VCaP (cell line): ENCODE results near the gene TMEM214.

Experiments
- H3K27ac ChIP-seq: fragments of 450-650 bp; 2 replicates; pipeline ENCODE4 v1.5.1; 2017
- TF ChIP-seq, protein P1 (sequence below): fragments of 450-650 bp; conservative IDR thresholded peaks from 2 replicates; pipeline ENCODE4 v1.5.1; 2017; ENCODE audit warnings: mild to moderate bottlenecking, moderate library complexity

The TMEM214 gene

DNA sequence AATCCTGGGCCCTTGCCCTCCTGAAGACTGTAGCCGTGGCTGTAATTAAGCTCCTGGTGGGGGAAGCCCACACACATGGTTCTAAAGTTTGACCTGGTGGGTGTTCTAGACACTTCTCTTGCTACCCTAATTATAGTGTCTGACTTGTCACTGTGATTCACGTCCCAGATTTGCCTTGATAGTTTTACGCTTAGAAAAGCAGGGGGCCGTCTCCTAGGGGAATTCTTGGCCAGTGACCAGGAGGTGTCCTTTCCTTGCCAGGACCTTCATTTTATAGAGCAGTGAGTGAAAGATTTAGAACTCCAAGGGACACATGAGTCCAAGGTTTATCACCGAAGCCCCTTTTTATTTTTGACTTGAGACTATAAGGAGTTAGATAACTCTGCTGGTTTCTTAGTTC, 9.0 kb downstream of the TMEM214 start:
- peak overlapping the region; percentile 17; the same call in 1 of the 2 replicates for H3K27ac ChIP-seq
- TF ChIP-seq, protein P1, sequence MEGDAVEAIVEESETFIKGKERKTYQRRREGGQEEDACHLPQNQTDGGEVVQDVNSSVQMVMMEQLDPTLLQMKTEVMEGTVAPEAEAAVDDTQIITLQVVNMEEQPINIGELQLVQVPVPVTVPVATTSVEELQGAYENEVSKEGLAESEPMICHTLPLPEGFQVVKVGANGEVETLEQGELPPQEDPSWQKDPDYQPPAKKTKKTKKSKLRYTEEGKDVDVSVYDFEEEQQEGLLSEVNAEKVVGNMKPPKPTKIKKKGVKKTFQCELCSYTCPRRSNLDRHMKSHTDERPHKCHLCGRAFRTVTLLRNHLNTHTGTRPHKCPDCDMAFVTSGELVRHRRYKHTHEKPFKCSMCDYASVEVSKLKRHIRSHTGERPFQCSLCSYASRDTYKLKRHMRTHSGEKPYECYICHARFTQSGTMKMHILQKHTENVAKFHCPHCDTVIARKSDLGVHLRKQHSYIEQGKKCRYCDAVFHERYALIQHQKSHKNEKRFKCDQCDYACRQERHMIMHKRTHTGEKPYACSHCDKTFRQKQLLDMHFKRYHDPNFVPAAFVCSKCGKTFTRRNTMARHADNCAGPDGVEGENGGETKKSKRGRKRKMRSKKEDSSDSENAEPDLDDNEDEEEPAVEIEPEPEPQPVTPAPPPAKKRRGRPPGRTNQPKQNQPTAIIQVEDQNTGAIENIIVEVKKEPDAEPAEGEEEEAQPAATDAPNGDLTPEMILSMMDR, result no peak

DNA sequence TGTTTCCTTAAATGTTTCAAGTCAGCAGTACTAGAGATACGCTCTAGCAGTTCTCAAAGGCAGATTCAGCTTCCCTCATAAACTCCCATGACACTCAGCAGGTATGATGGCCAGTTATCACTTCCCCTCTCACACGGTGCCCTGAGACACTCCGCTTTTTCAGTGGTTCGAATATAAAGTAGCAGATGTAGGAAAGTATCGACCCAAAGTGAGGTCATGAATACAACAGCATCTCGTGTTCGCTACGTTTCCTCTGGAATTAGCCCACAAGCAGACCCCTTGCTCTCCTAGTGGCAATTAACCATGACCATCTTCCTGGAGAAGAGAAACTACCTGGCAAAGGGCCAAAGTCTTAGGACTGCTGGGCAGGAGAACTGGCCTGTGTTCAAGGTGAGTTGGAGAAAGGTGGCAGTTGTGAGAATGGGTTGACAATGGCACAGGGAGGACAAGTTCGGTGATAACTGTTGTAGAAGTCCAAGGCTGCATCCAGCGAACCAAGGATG, 9.4 kb downstream of the TMEM214 start:
- peak overlapping the region; percentile 17; the same call in 1 of the 2 replicates for H3K27ac ChIP-seq
- TF ChIP-seq, protein P1, result no peak

DNA sequence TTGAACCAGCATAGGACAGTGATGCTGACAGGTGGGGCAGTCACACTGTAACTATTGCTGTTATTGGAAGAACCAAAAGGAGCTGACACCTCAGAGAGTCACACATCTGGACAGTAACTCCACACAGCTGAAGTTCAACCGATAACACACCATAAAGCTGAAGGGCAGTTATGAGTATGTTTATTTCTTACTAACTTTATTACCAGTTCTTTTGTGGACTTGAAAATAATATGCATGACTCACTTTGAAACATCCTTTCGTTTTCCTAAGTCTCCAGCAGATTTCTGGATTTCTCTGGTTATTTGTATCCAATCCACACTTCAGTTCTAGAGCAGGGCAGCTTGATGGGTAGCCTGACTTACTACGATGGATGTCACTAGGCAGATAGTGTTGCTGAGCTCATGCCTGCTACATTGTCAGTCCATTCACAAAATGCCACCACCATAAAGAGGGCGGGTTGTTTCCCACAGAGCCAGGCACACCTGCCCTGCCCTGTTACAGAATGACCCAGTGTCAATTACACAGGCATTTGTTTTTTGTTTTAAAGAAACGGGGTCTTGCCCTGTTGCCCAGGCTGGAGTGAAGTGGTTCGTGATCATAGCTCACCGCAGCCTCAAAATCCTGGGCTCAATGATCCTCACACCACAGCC, 10.3 kb downstream of the TMEM214 start:
- TF ChIP-seq, protein P1, result no peak
- H3K27ac ChIP-seq, result no peak overlapping the region

DNA sequence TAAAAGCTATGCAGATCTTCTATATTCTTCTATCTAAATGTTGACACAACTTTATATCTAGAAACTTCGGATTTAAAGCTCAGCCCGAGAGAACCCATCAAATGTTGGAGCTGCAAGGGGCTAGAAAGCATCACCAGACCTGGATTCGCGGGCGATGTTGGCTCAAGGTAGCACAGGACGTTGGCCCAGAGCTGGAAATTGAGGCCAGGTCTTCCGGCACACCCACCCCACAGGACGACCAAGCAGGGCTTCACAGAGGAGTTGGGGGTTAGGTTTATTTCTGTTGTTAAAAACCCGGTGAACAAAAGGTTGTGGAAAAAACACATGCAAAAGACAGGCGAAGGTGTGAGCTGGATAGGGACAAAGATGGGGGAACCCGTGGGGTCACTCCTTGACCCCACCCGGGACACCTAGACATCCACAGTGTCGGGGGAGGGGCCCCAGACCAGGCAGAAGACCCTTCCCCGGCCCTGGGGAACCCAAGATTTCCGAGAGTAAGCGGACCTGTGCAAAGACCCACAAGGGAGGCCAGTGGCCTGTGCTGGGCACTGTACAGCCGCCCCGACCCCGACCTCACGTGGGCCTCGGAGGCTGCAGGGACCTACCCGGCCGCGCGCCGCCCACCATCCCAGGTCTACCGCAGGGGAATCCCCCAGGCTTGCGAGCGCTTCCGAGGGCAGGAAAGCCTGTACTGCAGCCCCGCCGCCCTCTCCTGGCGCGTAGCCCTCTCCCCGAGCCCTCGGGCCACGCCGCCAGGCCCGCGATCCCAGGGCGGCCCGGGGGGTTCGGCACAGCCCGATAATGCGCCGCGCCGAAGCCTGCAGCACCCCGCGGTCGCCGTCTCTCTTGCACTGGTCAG, 16.9 kb downstream of the TMEM214 start:
- H3K27ac ChIP-seq, result peak overlapping the region; percentile 85
- TF ChIP-seq, protein P1, result no peak

DNA sequence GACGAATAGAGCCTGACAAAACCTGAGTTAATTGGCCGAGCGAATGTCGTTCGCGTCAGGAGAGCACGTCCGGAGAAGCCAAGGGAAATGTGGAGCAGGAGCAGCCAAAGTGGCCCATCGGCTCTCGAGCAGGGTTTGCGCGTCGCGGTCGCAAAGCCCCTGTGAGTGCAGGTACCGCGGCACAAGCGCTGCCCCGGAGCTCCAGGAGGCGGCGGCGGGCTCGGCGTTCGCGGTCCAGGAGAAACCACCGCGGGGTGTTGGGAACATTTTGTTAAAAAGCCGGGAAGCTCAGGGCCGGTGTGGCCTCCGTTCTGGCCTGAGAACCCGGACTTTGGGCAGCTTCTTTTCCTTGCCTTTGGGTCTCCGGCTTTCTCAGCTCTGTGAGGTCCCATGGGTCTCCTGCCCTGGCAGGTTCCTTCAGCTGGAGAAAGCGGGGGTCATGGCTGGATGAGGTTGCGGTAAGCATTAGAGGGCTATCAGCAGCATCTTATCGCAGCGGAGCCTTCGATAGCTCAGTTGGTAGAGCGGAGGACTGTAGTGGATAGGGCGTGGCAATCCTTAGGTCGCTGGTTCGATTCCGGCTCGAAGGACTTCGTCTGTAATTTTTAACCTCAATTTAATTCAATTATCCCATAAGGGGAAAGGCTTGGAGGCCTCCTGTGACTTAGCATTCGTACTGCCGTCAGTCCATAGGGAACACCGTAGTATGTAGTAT, 17.7 kb downstream of the TMEM214 start:
- TF ChIP-seq, protein P1, result peak; percentile 41

DNA sequence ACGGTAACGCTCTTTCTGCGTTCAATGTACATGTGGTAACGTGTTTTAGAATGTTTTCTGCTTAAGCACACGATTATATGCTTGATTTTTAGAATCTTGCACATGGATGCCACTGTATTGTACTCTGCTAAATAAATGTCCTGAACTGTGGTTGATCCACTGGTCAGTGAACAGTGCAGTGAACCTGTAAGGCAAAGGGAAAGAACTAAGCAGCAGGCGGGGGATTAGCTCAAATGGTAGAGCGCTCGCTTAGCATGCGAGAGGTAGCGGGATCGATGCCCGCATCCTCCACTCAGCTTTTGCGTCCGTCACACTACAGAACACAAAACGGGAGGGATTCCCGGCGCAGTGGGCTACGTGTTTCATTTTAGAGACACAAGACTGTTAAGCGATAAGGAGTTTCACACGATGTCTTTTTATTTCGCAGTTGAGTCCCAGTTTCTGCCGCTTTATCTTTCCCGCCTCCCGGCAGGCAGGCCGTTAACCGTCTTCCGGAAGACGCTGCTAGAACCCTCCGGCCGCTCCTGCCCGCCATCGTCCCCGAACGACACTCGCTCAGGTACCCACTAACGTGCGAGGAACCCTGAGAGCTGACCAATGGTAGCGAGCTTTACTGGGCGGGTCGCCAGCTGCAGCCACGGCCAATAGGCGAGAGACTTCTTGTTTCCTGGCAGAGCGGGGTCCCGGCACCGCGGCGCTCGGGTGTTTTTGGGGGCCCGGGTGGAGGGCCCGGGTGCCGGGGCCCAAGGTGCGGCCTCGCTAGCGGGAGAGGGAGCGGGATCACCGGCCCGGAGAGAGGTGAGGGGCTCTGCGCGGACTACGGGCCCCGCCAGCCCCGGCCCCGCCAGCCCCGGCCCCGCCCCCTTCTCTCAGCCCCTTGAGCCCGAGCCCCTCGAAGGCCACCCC, 18.5 kb downstream of the TMEM214 start, which contains the start of gene AGBL5:
TSS of gene AGBL5 (plus strand) at position 673 of the 906 bp plus-strand sequence. CDS start 1,291 bp downstream, outside the sequence.
- peak within 1 kb of the TSS; percentile 85 for H3K27ac ChIP-seq
- TF ChIP-seq, protein P1, result no peak

More for the DNA sequence above, 17.7 kb downstream of the TMEM214 start:
- H3K27ac ChIP-seq, result peak overlapping the region; percentile 85
